HG03175 (cell line): ENCODE data around the gene PPL.
"Not testable (repeated sequence)": the region's sequence is repeated elsewhere in the genome, so short reads cannot be mapped to it uniquely, and the experiment has no call there.

ENCODE experiments used
- ATAC-seq: cut with Tn5 transposase; IDR thresholded peaks from one replicate; pipeline ENCODE4 v1.9.1; 2021; ENCODE audit warnings: mild to moderate bottlenecking, moderate library complexity; ENCODE audit not compliant: unreplicated experiment

PPL gene

GRCh38 chr16:4913774-4914525, 23.0 kb downstream of the PPL start:
- ATAC-seq = no peak

GRCh38 chr16:4913130-4913773, 23.7 kb downstream of the PPL start:
- no peak for ATAC-seq

DNA sequence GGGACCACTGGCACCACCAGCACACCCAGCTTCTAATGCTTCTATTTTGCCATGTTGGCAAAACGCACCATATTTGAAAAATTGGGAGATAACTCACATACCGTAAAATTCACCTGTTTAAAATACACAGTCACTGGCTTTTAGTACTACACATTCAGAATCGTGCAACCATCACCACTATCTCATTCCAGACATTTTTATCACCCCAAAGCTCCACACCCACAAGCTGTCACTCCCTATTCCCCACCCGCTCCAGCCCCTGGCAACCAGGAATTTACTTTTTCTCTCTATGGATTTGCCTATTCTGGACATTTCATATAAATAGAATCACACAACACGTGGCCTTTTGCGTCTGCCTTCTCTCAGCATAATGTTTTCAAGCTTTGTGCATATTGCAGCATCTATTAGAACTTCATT, 25.0 kb downstream of the PPL start:
- ATAC-seq = no peak

DNA sequence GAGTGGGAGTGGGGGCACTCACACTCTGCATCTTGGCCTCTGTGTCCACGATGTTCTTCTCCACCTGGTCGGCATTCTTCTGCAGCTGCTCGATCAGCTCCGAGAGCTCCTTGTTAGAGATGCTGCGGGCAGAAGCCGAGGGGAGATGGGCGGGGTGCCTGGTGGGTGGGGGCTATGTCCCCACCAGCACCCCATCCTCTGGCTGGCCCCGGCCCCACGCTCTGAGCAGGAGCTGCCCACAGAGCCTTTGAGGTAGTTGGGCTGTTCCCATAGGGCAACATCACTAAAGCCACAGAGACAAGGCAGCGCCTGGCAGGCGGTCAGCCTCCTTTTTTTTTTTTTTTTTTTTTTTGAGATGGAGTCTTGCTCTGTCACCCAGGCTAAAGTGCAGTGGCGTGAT, 26.1 kb downstream of the PPL start:
- ATAC-seq = no peak

- ATAC-seq = no peak
Observed at GRCh38 chr16:4909825-4910224, 27.1 kb downstream of the PPL start.

GRCh38 chr16:4908854-4909401, 28.0 kb downstream of the PPL start:
- no peak for ATAC-seq

GRCh38 chr16:4904942-4905615, 31.9 kb downstream of the PPL start:
- ATAC-seq = no peak

- no peak for ATAC-seq
Observed at GRCh38 chr16:4904108-4904941, 32.6 kb downstream of the PPL start.

- no peak for ATAC-seq
Observed at GRCh38 chr16:4902038-4902437, 34.9 kb downstream of the PPL start.

DNA sequence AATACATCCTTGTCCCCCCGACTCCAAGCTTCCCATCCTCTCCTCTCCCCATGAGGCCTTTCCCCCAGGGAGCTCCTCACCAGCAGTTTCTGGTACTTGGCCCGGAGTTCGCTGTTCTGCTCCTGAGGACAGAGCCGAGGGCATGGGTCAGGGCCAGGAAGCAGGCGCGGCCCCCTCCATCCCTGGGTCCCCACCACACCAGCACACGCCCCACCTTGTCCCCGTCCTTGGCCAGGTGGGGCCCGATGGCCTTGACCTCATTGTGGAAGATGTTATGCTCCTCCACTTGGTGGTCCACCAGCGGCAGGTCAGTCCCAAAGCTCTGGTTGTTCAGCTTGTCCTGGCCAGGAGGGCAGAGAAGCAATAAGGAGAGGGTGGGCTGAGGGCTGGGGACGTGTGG, 36.2 kb downstream of the PPL start:
- no peak for ATAC-seq

- ATAC-seq = no peak
Observed at GRCh38 chr16:4900036-4900435, 36.9 kb downstream of the PPL start.

- no peak for ATAC-seq
Observed at GRCh38 chr16:4899474-4899846, 37.5 kb downstream of the PPL start.

DNA sequence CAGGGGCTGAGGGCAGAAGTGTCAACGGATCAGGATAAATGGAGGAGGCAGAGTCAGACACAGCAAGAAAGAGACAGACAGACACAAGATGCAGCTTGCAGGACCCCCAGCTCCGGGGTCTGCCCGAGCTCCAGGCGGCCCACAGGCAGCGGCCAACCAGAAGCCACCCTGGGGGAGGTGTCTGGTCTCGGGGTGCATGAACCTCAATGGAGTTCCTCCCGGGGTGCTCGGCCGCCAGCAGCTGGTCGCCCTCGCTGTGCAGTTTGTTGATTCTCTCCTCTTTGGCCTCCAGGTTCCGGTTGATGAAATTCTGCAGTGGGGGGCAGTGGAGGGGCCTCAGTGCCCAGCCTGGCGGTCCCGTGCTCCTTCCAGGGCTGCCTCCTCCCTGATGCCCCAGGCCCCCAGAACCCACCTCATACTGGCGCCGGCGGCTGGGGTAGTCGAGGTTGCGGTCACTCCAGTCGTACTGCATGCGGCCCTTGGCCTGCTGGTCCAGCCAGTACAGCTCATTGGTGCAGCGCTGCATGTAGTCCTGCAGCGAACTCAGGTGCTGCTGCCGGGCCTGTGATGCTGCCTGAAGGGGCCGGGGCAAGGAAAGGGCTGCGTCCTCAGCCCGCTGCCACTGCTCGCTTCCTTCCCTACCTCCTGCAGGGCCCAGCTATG, 38.0 kb downstream of the PPL start:
- ATAC-seq = no peak

- no peak for ATAC-seq
Observed at GRCh38 chr16:4897328-4897727, 39.6 kb downstream of the PPL start.

GRCh38 chr16:4896761-4897160, 40.2 kb downstream of the PPL start:
- ATAC-seq = not testable (repeated sequence)

GRCh38 chr16:4895366-4895765, 41.6 kb downstream of the PPL start:
- no peak for ATAC-seq

- ATAC-seq = no peak
Observed at GRCh38 chr16:4894276-4895150, 42.4 kb downstream of the PPL start.

- ATAC-seq = no peak
Observed at GRCh38 chr16:4893103-4893862, 43.7 kb downstream of the PPL start.
